HCT116 (cell line): ENCODE measurements around the gene UBE3B. TPM values are rescaled to one million over a fixed set of nuclear protein-coding genes. Genes with fewer than 3 reads are reported as not detected.

Experiments used
- ATAC-seq: fragments of 200-7000 bp; cut with Tn5 transposase; 2 replicates; pipeline ENCODE4 v1.9.1; 2020; ENCODE audit warnings: mild to moderate bottlenecking, moderate library complexity
- BruUV-seq: library from RNA; stranded (reverse); fragments of 400-500 nt; replicated peaks from 2 replicates; lab custom pipeline; 2021; lab: Mats Ljungman, UMichigan
- CTCF ChIA-PET: fragments of 300-600 bp; sonication (Branson Sonifier 250); formaldehyde crosslinking; loops from one replicate; lab custom pipeline; 2021; ENCODE audit warnings: antibody characterized with exemption; lab: Charles Lee
- POLR2A ChIA-PET: fragments of 300-600, 350-600 bp; sonication (Branson Sonifier 250); formaldehyde crosslinking; loops from one replicate; lab custom pipeline; 2021; ENCODE audit warnings: antibody characterized with exemption; lab: Charles Lee
- RAD21 ChIA-PET, 2 experiments: fragments of 300-600 bp; sonication (Branson Sonifier 250); formaldehyde crosslinking; loops; one replicate each; lab custom pipeline; 2023; ENCODE audit warnings: low total read pairs in 2 of 2; ENCODE audit not compliant: uncharacterized antibody in 2 of 2, unreplicated experiment in 2 of 2, low non-redundant PET in 1 of 2; lab: Charles Lee
- DNase-seq: peaks from one replicate; pipeline ENCODE4 v3.0.0-alpha.2; 2010; ENCODE audit warnings: low read depth, low spot score
- H2AFZ ChIP-seq: fragments of 200-600 bp; shearing (Covaris generic), sonication (generic); 2 replicates; pipeline ENCODE4 v1.6.1; 2017; ENCODE audit warnings: low read depth, mixed run types, mixed read lengths, antibody characterized with exemption, low read length; ENCODE audit not compliant: poor library complexity, severe bottlenecking
- H3K27ac ChIP-seq: 2 replicates; pipeline ENCODE4 v1.5.1; 2012; ENCODE audit warnings: low read depth, low read length
- H3K27me3 ChIP-seq: fragments of 200-600 bp; sonication (generic); 2 replicates; pipeline ENCODE4 v1.6.1; 2016; ENCODE audit warnings: mixed run types, low read length, mixed read lengths; ENCODE audit not compliant: insufficient read depth
- H3K36me3 ChIP-seq, 2 experiments: fragments of 200-500 bp in 1 of 2; fragments of 200-600 bp in 1 of 2; sonication (Bioruptor generic) in 1 of 2; sonication (generic) in 1 of 2; 2 replicates each; pipeline versions ENCODE4 v1.5.1 to v1.6.1; 2014 to 2016; ENCODE audit warnings: low read length in 2 of 2, inconsistent platforms in 1 of 2, mixed read lengths in 1 of 2, mixed run types in 1 of 2; ENCODE audit not compliant: insufficient read depth in 2 of 2, control insufficient read depth in 1 of 2
- H3K4me1 ChIP-seq, 2 experiments: fragments of 200-600 bp in 1 of 2; sonication (generic) in 1 of 2; 2 replicates each; pipeline versions ENCODE4 v1.5.1 to v1.6.1; 2012 to 2017; ENCODE audit warnings: low read length in 2 of 2, inconsistent platforms in 1 of 2, mild to moderate bottlenecking in 1 of 2, mixed read lengths in 1 of 2, mixed run types in 1 of 2, moderate library complexity in 1 of 2; ENCODE audit not compliant: insufficient read depth in 2 of 2, control insufficient read depth in 1 of 2
- H3K4me2 ChIP-seq: fragments of 200-600 bp; sonication (generic); 2 replicates; pipeline ENCODE4 v1.6.1; 2017; ENCODE audit warnings: mixed run types, low read length, mixed read lengths
- H3K4me3 ChIP-seq, 2 experiments: fragments of 200-600 bp in 1 of 2; sonication (generic) in 1 of 2; replicated peaks in 1 of 2; 2 replicates each; pipeline ENCODE4 v1.5.1; 2011 to 2016; ENCODE audit warnings: low read length in 2 of 2, control low read depth in 1 of 2, low read depth in 1 of 2, mild to moderate bottlenecking in 1 of 2, mixed read lengths in 1 of 2, mixed run types in 1 of 2
- H3K79me2 ChIP-seq: fragments of 200-600 bp; sonication (generic); 2 replicates; pipeline ENCODE4 v1.6.1; 2017; ENCODE audit warnings: mild to moderate bottlenecking, mixed run types, low read length, moderate library complexity, mixed read lengths; ENCODE audit not compliant: insufficient read depth
- H3K9ac ChIP-seq: fragments of 200-600 bp; sonication (generic); 2 replicates; pipeline ENCODE4 v1.6.1; 2016; ENCODE audit warnings: low read length, mixed read lengths
- H3K9me2 ChIP-seq: fragments of 200-600 bp; sonication (generic), shearing (Covaris generic); 2 replicates; pipeline ENCODE4 v1.6.1; 2017; ENCODE audit warnings: mixed run types, mild to moderate bottlenecking, moderate library complexity; ENCODE audit not compliant: insufficient read depth
- H3K9me3 ChIP-seq, 2 experiments: fragments of 200-500 bp in 1 of 2; fragments of 200-600 bp in 1 of 2; sonication (Bioruptor generic) in 1 of 2; sonication (generic) in 1 of 2; 2 replicates each; pipeline ENCODE4 v1.6.1; 2014 to 2017; ENCODE audit warnings: low read length in 2 of 2, mixed read lengths in 2 of 2, inconsistent platforms in 1 of 2, low read depth in 1 of 2, mild to moderate bottlenecking in 1 of 2, mixed run types in 1 of 2, moderate library complexity in 1 of 2; ENCODE audit not compliant: control insufficient read depth in 1 of 2, insufficient read depth in 1 of 2
- H4K20me1 ChIP-seq: fragments of 200-600 bp; sonication (generic), shearing (Covaris generic); 2 replicates; pipeline ENCODE4 v1.6.1; 2017; ENCODE audit warnings: mixed run types, mild to moderate bottlenecking, moderate library complexity; ENCODE audit not compliant: insufficient read depth
- ATF3 ChIP-seq: IDR thresholded peaks from 2 replicates; pipeline ENCODE4 v1.6.1; 2012
- CEBPB ChIP-seq: IDR thresholded peaks from 2 replicates; pipeline ENCODE4 v1.6.1; 2012; ENCODE audit warnings: low read depth
- EGR1 ChIP-seq: IDR thresholded peaks from 2 replicates; pipeline ENCODE4 v1.6.1; 2012; ENCODE audit warnings: low read depth
- ELF1 ChIP-seq: IDR thresholded peaks from 2 replicates; pipeline ENCODE4 v1.6.1; 2012; ENCODE audit warnings: low read depth, borderline replicate concordance
- EZH2phosphoT487 ChIP-seq: fragments of 200-600 bp; IDR thresholded peaks from 2 replicates; pipeline ENCODE4 v1.6.1; 2018; ENCODE audit warnings: antibody characterized with exemption, borderline replicate concordance
- JUND ChIP-seq: IDR thresholded peaks from 2 replicates; pipeline ENCODE4 v1.6.1; 2012
- MAX ChIP-seq: IDR thresholded peaks from 2 replicates; pipeline ENCODE4 v1.6.1; 2012
- POLR2AphosphoS5 ChIP-seq: IDR thresholded peaks from 2 replicates; pipeline ENCODE4 v1.6.1; 2011; ENCODE audit warnings: mild to moderate bottlenecking, low read depth, low read length, moderate library complexity
- RAD21 ChIP-seq: IDR thresholded peaks from 2 replicates; pipeline ENCODE4 v1.6.1; 2012; ENCODE audit warnings: low read depth, mild to moderate bottlenecking
- SRF ChIP-seq: IDR thresholded peaks from 2 replicates; pipeline ENCODE4 v1.6.1; 2012; ENCODE audit warnings: low read depth
- YY1 ChIP-seq: IDR thresholded peaks from 2 replicates; pipeline ENCODE4 v1.6.1; 2011; ENCODE audit warnings: low read length, low read depth, moderate library complexity, mild to moderate bottlenecking; ENCODE audit not compliant: insufficient replicate concordance; ENCODE audit errors: extremely low read depth
- ZBTB33 ChIP-seq: IDR thresholded peaks from 2 replicates; pipeline ENCODE4 v1.6.1; 2011; ENCODE audit warnings: mild to moderate bottlenecking, low read length, moderate library complexity; ENCODE audit not compliant: insufficient replicate concordance; ENCODE audit errors: extremely low read depth
- ZFX ChIP-seq: fragments of 450-650 bp; IDR thresholded peaks from 2 replicates; pipeline ENCODE4 v1.6.1; 2017
- intact Hi-C: fragments of 100-400 bp; cut with micrococcal nuclease; formaldehyde crosslinking; loops from 2 replicates; pipeline ENCODE4 v1.10.0; 2022
- total RNA-seq: library from RNA; stranded (reverse); gene quantifications from one replicate; pipeline ENCODE4 v1.2.1, GENCODE V29; 2021; ENCODE audit not compliant: unreplicated experiment

Gene UBE3B
- total RNA-seq, 1 experiment from 2014 or later = 28.9 TPM

- Histone ChIP-seq H3K4me1 (peaks cover 11 to 17% of the 10 kb centered on the region in 2 experiments), H3K36me3 (peaks cover 9% of the 10 kb centered on the region in 2 experiments; a peak in 1 of 4 replicates), H3K4me3 (no peak overlapping the region), H3K9me3 (no peaks in the 10 kb centered on the region), H3K9ac (no peak overlapping the region), H4K20me1 (no peaks in the 10 kb centered on the region), H3K27ac (no peak overlapping the region), H2AFZ (no peak overlapping the region), H3K9me2 (no peaks in the 10 kb centered on the region), H3K79me2 (no peaks in the 10 kb centered on the region), H3K4me2 (no peak overlapping the region), H3K27me3 (no peaks in the 10 kb centered on the region)
- no peak for ATAC-seq
- ChIA-PET CTCF (no interaction called here), RAD21 (no interaction called here), POLR2A (no interaction called here)
- no peak for TF ChIP-seq SRF
- no peak for TF ChIP-seq CEBPB
- intact Hi-C loops = no loop called here
- no peak for DNase-seq
- no TSS peak for BruUV-seq
Measured at GRCh38 chr12:109580272-109580671, 102.8 kb downstream of the UBE3B start.

GRCh38 chr12:109580684-109581333, 103.4 kb downstream of the UBE3B start:
- no peak overlapping the region for H3K27ac ChIP-seq
- no peak overlapping the region for H2AFZ ChIP-seq
- no peaks in the 10 kb centered on the region for H3K9me2 ChIP-seq
- no peaks in the 10 kb centered on the region for H4K20me1 ChIP-seq
- ATAC-seq (no peak), DNase-seq (no peak)
- CTCF ChIA-PET = no interaction called here
- BruUV-seq = no TSS peak
- intact Hi-C loops = no loop called here
- no peaks in the 10 kb centered on the region for H3K9me3 ChIP-seq
- no peak overlapping the region for H3K4me2 ChIP-seq
- RAD21 ChIA-PET = no interaction called here
- peaks cover 9% of the 10 kb centered on the region in 2 experiments; a peak in 1 of 4 replicates for H3K36me3 ChIP-seq
- no peak for TF ChIP-seq POLR2AphosphoS5
- no peak for TF ChIP-seq MAX
- TF ChIP-seq ZBTB33 = no peak
- no peak for TF ChIP-seq ATF3
- TF ChIP-seq JUND = no peak
- TF ChIP-seq ZFX = no peak
- TF ChIP-seq EGR1 = no peak
- no peak for TF ChIP-seq EZH2phosphoT487
- TF ChIP-seq RAD21 = no peak
- no peak for TF ChIP-seq YY1
- no peak for TF ChIP-seq ELF1
- POLR2A ChIA-PET = no interaction called here
- no peaks in the 10 kb centered on the region for H3K79me2 ChIP-seq
- no peak overlapping the region for H3K9ac ChIP-seq
- H3K4me3 ChIP-seq = no peak overlapping the region
- no peaks in the 10 kb centered on the region for H3K27me3 ChIP-seq
- peaks cover 11 to 17% of the 10 kb centered on the region in 2 experiments for H3K4me1 ChIP-seq
